IMR-90 (cell line): ENCODE results near the gene CDC42BPA. TPM values are rescaled to one million over a fixed set of nuclear protein-coding genes. Genes with fewer than 3 reads are reported as not detected.

Experiments used
- ATAC-seq: fragments of 200-7000 bp; cut with Tn5 transposase; 2 replicates; pipeline ENCODE4 v1.9.1; 2020; ENCODE audit warnings: low read depth, mild to moderate bottlenecking, moderate library complexity
- BruUV-seq: library from RNA; stranded (reverse); fragments of 400-500 nt; replicated peaks from 2 replicates; lab custom pipeline; 2021; lab: Mats Ljungman, UMichigan
- CTCF ChIA-PET: fragments of 300-600 bp; formaldehyde crosslinking; extraction: SDS; loops from one replicate; lab custom pipeline; 2021; ENCODE audit warnings: antibody characterized with exemption; lab: Yijun Ruan, JAX
- POLR2A ChIA-PET: fragments of 300-600 bp; sonication (Branson Sonifier 250); formaldehyde crosslinking; loops from one replicate; lab custom pipeline; 2022; ENCODE audit warnings: antibody characterized with exemption; ENCODE audit not compliant: unreplicated experiment; lab: Charles Lee
- DNase-seq: peaks from one replicate; pipeline ENCODE4 v3.0.0; 2013
- H2AFZ ChIP-seq: replicated peaks from 2 replicates; pipeline ENCODE3; 2013; ENCODE audit warnings: low read length, mild to moderate bottlenecking; ENCODE audit not compliant: poor library complexity
- H2AK5ac ChIP-seq: 2 replicates; pipeline ENCODE4 v1.6.1; 2013; ENCODE audit warnings: low read depth, low read length, inconsistent platforms
- H2AK9ac ChIP-seq: replicated peaks from 2 replicates; pipeline ENCODE3; 2013; ENCODE audit warnings: mild to moderate bottlenecking, low read depth, low read length, moderate library complexity; ENCODE audit not compliant: poor library complexity
- H2BK120ac ChIP-seq: 2 replicates; pipeline ENCODE4 v1.6.1; 2013; ENCODE audit warnings: low read depth, low read length, inconsistent platforms
- H2BK15ac ChIP-seq: 3 replicates; pipeline ENCODE4 v1.6.1; 2013; ENCODE audit warnings: low read depth, low read length, inconsistent platforms
- H2BK20ac ChIP-seq: 2 replicates; pipeline ENCODE4 v1.6.1; 2013; ENCODE audit warnings: low read depth, mild to moderate bottlenecking, inconsistent platforms, low read length, moderate library complexity
- H2BK5ac ChIP-seq: 2 replicates; pipeline ENCODE4 v1.6.1; 2013; ENCODE audit warnings: mild to moderate bottlenecking, low read depth, low read length, inconsistent platforms; ENCODE audit not compliant: poor library complexity, severe bottlenecking
- H3K14ac ChIP-seq: replicated peaks from 2 replicates; pipeline ENCODE4 v1.6.1; 2013; ENCODE audit warnings: low read depth, low read length, inconsistent platforms
- H3K18ac ChIP-seq: 2 replicates; pipeline ENCODE4 v1.6.1; 2013; ENCODE audit warnings: low read depth, low read length, control low read depth
- H3K23ac ChIP-seq: 2 replicates; pipeline ENCODE4 v1.6.1; 2013; ENCODE audit warnings: low read depth, low read length, inconsistent platforms
- H3K27ac ChIP-seq: 2 replicates; pipeline ENCODE4 v1.5.1; 2013; ENCODE audit warnings: mild to moderate bottlenecking, control low read depth, low read length; ENCODE audit not compliant: insufficient read depth
- H3K27me3 ChIP-seq: 2 replicates; pipeline ENCODE4 v1.6.1; 2013; ENCODE audit warnings: low read length; ENCODE audit not compliant: control insufficient read depth, insufficient read depth
- H3K36me3 ChIP-seq: 2 replicates; pipeline ENCODE4 v1.6.1; 2013; ENCODE audit warnings: low read length, mixed read lengths; ENCODE audit not compliant: control insufficient read depth, insufficient read depth
- H3K4ac ChIP-seq: 2 replicates; pipeline ENCODE4 v1.6.1; 2013; ENCODE audit warnings: low read depth, low read length, inconsistent platforms
- H3K4me1 ChIP-seq: 2 replicates; pipeline ENCODE4 v1.6.1; 2013; ENCODE audit warnings: low read length, mixed read lengths; ENCODE audit not compliant: control insufficient read depth, insufficient read depth
- H3K4me2 ChIP-seq: 2 replicates; pipeline ENCODE4 v1.6.1; 2013; ENCODE audit warnings: low read depth, mild to moderate bottlenecking, control low read depth, low read length, moderate library complexity
- H3K4me3 ChIP-seq: 2 replicates; pipeline ENCODE4 v1.5.1; 2013; ENCODE audit warnings: low read depth, mild to moderate bottlenecking, control low read depth, low read length, moderate library complexity; ENCODE audit not compliant: insufficient read depth
- H3K56ac ChIP-seq: 2 replicates; pipeline ENCODE4 v1.6.1; 2013; ENCODE audit warnings: low read length, inconsistent platforms; ENCODE audit not compliant: insufficient read depth; ENCODE audit errors: extremely low read depth
- H3K79me1 ChIP-seq, 2 experiments: 2 replicates each; pipeline ENCODE4 v1.6.1; 2013; ENCODE audit warnings: low read length in 2 of 2, inconsistent platforms in 1 of 2, low read depth in 1 of 2
- H3K9ac ChIP-seq: 2 replicates; pipeline ENCODE4 v1.6.1; 2013; ENCODE audit warnings: low read depth, low read length, control low read depth
- H3K9me1 ChIP-seq: 2 replicates; pipeline ENCODE4 v1.6.1; 2013; ENCODE audit warnings: low read length, inconsistent platforms; ENCODE audit not compliant: insufficient read depth
- H3K9me3 ChIP-seq: 2 replicates; pipeline ENCODE4 v1.6.1; 2013; ENCODE audit warnings: low read length; ENCODE audit not compliant: control insufficient read depth, insufficient read depth
- H4K20me1 ChIP-seq: 2 replicates; pipeline ENCODE4 v1.6.1; 2013; ENCODE audit warnings: low read length, inconsistent platforms; ENCODE audit not compliant: insufficient read depth
- H4K5ac ChIP-seq: 2 replicates; pipeline ENCODE4 v1.6.1; 2013; ENCODE audit warnings: mild to moderate bottlenecking, low read depth, low read length, control low read depth
- H4K8ac ChIP-seq, 2 experiments: 2 replicates each; pipeline ENCODE4 v1.6.1; 2013; ENCODE audit warnings: low read depth in 2 of 2, low read length in 2 of 2, control low read depth in 1 of 2, inconsistent platforms in 1 of 2
- H4K91ac ChIP-seq: 2 replicates; pipeline ENCODE4 v1.6.1; 2013; ENCODE audit warnings: low read depth, low read length, inconsistent platforms; ENCODE audit not compliant: insufficient read depth
- CEBPB ChIP-seq: IDR thresholded peaks from 2 replicates; pipeline ENCODE4 v1.6.1; 2012; ENCODE audit warnings: low read depth, low read length, improper control_type of control experiment
- FOS ChIP-seq: fragments of 150-350 bp; IDR thresholded peaks from 2 replicates; pipeline ENCODE4 v1.6.1; 2016; ENCODE audit warnings: low read depth, low read length
- MAFK ChIP-seq: IDR thresholded peaks from 2 replicates; pipeline ENCODE4 v1.6.1; 2012; ENCODE audit warnings: low read depth, low read length, improper control_type of control experiment
- MAZ ChIP-seq: IDR thresholded peaks from 2 replicates; pipeline ENCODE4 v1.6.1; 2012; ENCODE audit warnings: low read depth, mild to moderate bottlenecking, low read length, improper control_type of control experiment, moderate library complexity, borderline replicate concordance
- MXI1 ChIP-seq: IDR thresholded peaks from 2 replicates; pipeline ENCODE4 v1.6.1; 2012; ENCODE audit warnings: low read depth, mild to moderate bottlenecking, low read length, moderate library complexity, borderline replicate concordance
- NFE2L2 ChIP-seq: fragments of 150-350 bp; IDR thresholded peaks from 2 replicates; pipeline ENCODE4 v1.6.1; 2016; ENCODE audit warnings: low read depth, mild to moderate bottlenecking, low read length
- POLR2A ChIP-seq: IDR thresholded peaks from 2 replicates; pipeline ENCODE4 v1.6.1; 2012; ENCODE audit warnings: mild to moderate bottlenecking, low read depth, low read length
- SMC3 ChIP-seq: fragments of 150-350 bp; IDR thresholded peaks from 2 replicates; pipeline ENCODE4 v1.6.1; 2016; ENCODE audit warnings: low read depth, mild to moderate bottlenecking, antibody characterized with exemption, low read length, moderate library complexity
- WGBS, 2 experiments: methylation state at CpG; one replicate each; pipeline versions ENCODE4 v1.1.5 to v1.1.7; 2013; ENCODE audit warnings: missing lambda C conversion rate in 2 of 2; ENCODE audit not compliant: insufficient read length in 1 of 2; ENCODE audit errors: extremely low coverage in 2 of 2; 5-methylcytosine and 5-hydroxymethylcytosine counted together
- dilution Hi-C: fragments of 300-500 bp; cut with HindIII; formaldehyde crosslinking; loops from one replicate; pipeline ENCODE4 v1.14.3; 2018; ENCODE audit warnings: low sequenced_read_pairs; ENCODE audit not compliant: unreplicated experiment
- in situ Hi-C: fragments of 300-500 bp; cut with MboI; formaldehyde crosslinking; loops from 3 replicates; pipeline ENCODE4 v1.14.3; 2019; ENCODE audit warnings: low sequenced_read_pairs, inconsistent platforms, mixed read lengths
- intact Hi-C: fragments of 100-400 bp; cut with micrococcal nuclease; formaldehyde crosslinking; loops from 2 replicates; pipeline ENCODE4 v1.10.0; 2022
- polyA plus RNA-seq, 3 experiments: library from polyadenylated mRNA; depleted of rRNA; stranded (reverse); fragments of >200 nt; gene quantifications; 2 replicates each; pipeline ENCODE4 v1.2.3, GENCODE V29; 2012; ENCODE audit warnings: low replicate concordance in 1 of 3
- total RNA-seq: library from RNA; depleted of rRNA; stranded (reverse); fragments of >200 nt; gene quantifications from 2 replicates; pipeline ENCODE4 v1.2.3, GENCODE V29; 2012

Gene CDC42BPA
- total and polyA plus RNA-seq, 2 of the 4 experiments (the other 2 are of a cell fraction): 9.4 to 27.8 TPM

DNA sequence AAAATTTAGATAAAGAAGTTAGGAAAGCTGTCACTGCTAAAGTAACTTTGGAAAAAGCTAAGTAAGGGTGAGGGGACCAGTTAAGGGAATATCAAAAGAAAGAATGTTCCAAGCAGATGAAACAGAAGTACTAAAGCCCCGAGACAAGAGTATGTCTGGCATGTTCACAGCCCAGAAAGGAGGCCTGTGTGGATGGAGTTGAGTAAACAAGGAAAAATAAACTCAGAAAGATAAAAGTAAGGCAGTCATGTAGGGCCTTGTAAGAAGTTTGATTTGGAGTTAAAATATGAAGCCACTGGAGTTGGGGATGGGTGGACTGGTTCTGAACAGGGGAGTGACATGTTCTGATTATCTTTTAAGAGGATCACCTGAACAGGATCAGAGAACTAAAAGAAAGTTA lies 177.9 kb downstream of the CDC42BPA start:
- Histone ChIP-seq H4K20me1 (no peaks in the 10 kb centered on the region), H4K5ac (no peak overlapping the region), H4K8ac (no peak overlapping the region), H2AFZ (no peak overlapping the region), H3K4me1 (no peaks in the 10 kb centered on the region), H3K23ac (no peak overlapping the region), H3K18ac (no peak overlapping the region), H3K56ac (no peak overlapping the region), H3K4ac (no peak overlapping the region), H3K14ac (no peak overlapping the region), H4K91ac (no peak overlapping the region), H3K9ac (no peak overlapping the region), H3K27me3 (no peaks in the 10 kb centered on the region), H3K4me2 (peak overlapping the region; percentile 50; the same call in 1 of the 2 replicates), H2AK5ac (no peak overlapping the region), H3K4me3 (no peak overlapping the region), H2BK5ac (no peak overlapping the region), H3K27ac (no peak overlapping the region), H3K36me3 (peaks cover 14% of the 10 kb centered on the region), H2BK15ac (no peak overlapping the region), H3K9me1 (no peaks in the 10 kb centered on the region), H3K79me1 (peaks cover 0 to 5% of the 10 kb centered on the region in 2 experiments; a peak in 3 of 4 replicates), H3K9me3 (no peaks in the 10 kb centered on the region), H2AK9ac (no peak overlapping the region), H2BK20ac (no peak overlapping the region), H2BK120ac (no peak overlapping the region)
- CTCF ChIA-PET: no interaction called here
- dilution Hi-C loops: no loop called here
- BruUV-seq: no TSS peak
- DNase-seq: peak; percentile 24
- WGBS, 2 experiments: 100% methylated on average over 1 of the region's 1 CpG; no CpG with 5 or more reads in 1 of the 2 experiments
- POLR2A ChIA-PET: no interaction called here
- intact Hi-C loops: no loop called here
- peak; percentile 80 for ATAC-seq
- no peak for TF ChIP-seq NFE2L2
- TF ChIP-seq MXI1: no peak
- no peak for TF ChIP-seq POLR2A
- no peak for TF ChIP-seq CEBPB
- no peak for TF ChIP-seq SMC3
- TF ChIP-seq FOS: no peak
- no peak for TF ChIP-seq MAFK
- TF ChIP-seq MAZ: no peak
- in situ Hi-C loops: loop anchor here (25.0 kb wide), 1 partner anchor 297 kb away; no protein-coding TSS in a partner anchor
